Spleen (tissue), 11 donors: ENCODE measurements around the gene SPACA6. TPM values are rescaled to one million over a fixed set of nuclear protein-coding genes. Genes with fewer than 3 reads are reported as not detected.

ENCODE experiments used
- DNase-seq: peaks from one replicate; pipeline ENCODE4 v3.0.0-alpha.2; 2020
- H3K27ac ChIP-seq, 8 donors: fragments of 200-600 bp; sonication (generic) in 7 of 8; 1 replicate in 4 of 8; 2 replicates in 4 of 8; pipeline versions ENCODE4 v1.5.0 to v1.8.0; 2016 to 2021; ENCODE audit warnings: inconsistent platforms in 4 of 8, mild to moderate bottlenecking in 4 of 8, moderate library complexity in 1 of 8
- H3K27me3 ChIP-seq, 7 donors: fragments of 200-600 bp; sonication (generic) in 6 of 7; replicated peaks in 1 of 7; 1 replicate in 4 of 7; 2 replicates in 3 of 7; pipeline versions ENCODE4 v1.5.0 to v1.8.0; 2016 to 2021; ENCODE audit warnings: inconsistent platforms in 3 of 7, mild to moderate bottlenecking in 1 of 7
- H3K36me3 ChIP-seq, 6 donors: fragments of 200-600 bp; sonication (generic) in 5 of 6; 1 replicate in 4 of 6; 2 replicates in 2 of 6; pipeline versions ENCODE4 v1.5.0 to v1.8.0; 2016 to 2021; ENCODE audit warnings: inconsistent platforms in 2 of 6
- H3K4me1 ChIP-seq, 6 donors: fragments of 200-600 bp; sonication (generic) in 5 of 6; 1 replicate in 3 of 6; 2 replicates in 3 of 6; pipeline versions ENCODE4 v1.5.0 to v1.8.0; 2016 to 2021; ENCODE audit warnings: inconsistent platforms in 3 of 6
- H3K4me3 ChIP-seq, 8 donors: fragments of 200-600 bp; sonication (generic) in 7 of 8; 1 replicate in 4 of 8; 2 replicates in 4 of 8; pipeline versions ENCODE4 v1.5.0 to v1.8.0; 2016 to 2021; ENCODE audit warnings: inconsistent platforms in 4 of 8, mild to moderate bottlenecking in 4 of 8, moderate library complexity in 2 of 8
- H3K9me3 ChIP-seq, 8 donors: fragments of 200-600 bp; sonication (generic) in 7 of 8; 1 replicate in 4 of 8; 2 replicates in 4 of 8; pipeline versions ENCODE4 v1.5.0 to v1.8.0; 2016 to 2021; ENCODE audit warnings: inconsistent platforms in 4 of 8
- POLR2A ChIP-seq, 3 donors: fragments of 450-650 bp; IDR thresholded peaks; one replicate each; pipeline ENCODE4 v1.5.1; 2017; ENCODE audit warnings: antibody characterized with exemption in 3 of 3, mild to moderate bottlenecking in 1 of 3
- POLR2AphosphoS5 ChIP-seq, 3 donors: sonication (generic); formaldehyde crosslinking; IDR thresholded peaks; one replicate each; pipeline ENCODE4 v1.5.1; 2017; ENCODE audit warnings: antibody characterized with exemption in 3 of 3
- WGBS, 5 donors: extraction: QIAGEN DNeasy Blood & Tissue Kit in 3 of 5; methylation state at CpG; one replicate each; pipeline versions ENCODE4 v1.1.5 to v1.1.7; 2013 to 2018; 5-methylcytosine and 5-hydroxymethylcytosine counted together
- intact Hi-C: fragments of 100-400 bp; cut with DNase I; formaldehyde crosslinking; loops from one replicate; pipeline ENCODE4 v1.15.0; 2023; ENCODE audit warnings: low total_unique reads
- polyA plus RNA-seq, 3 donors: library from polyadenylated mRNA; stranded (reverse); fragments of 200-250 nt; gene quantifications; one replicate each; pipeline ENCODE4 v1.2.1, GENCODE V29; 2013
- total RNA-seq, 7 donors: library from RNA; depleted of rRNA in 3 of 7; stranded (reverse); fragments of >200 nt in 3 of 7; fragmentation: NEBNext Ultra II Directional in 4 of 7; extraction: Animal tissue kit (Norgen Biotek cat#: 25700) in 4 of 7; gene quantifications; one replicate each; pipeline versions ENCODE4 v1.1.0 to v1.2.1, GENCODE V29; 2016 to 2021
- TF ChIP-seq, protein P1 (sequence below), 11 experiments: fragments of 200-600 bp in 7 of 11; fragments of 450-650 bp in 4 of 11; sonication (generic) in 4 of 11; IDR thresholded peaks in 8 of 11; conservative IDR thresholded peaks in 3 of 11; 1 replicate in 7 of 11; 2 replicates in 4 of 11; pipeline versions ENCODE4 v1.4.0 to v1.8.0; 2016 to 2021; ENCODE audit warnings: antibody characterized with exemption in 11 of 11, inconsistent platforms in 4 of 11, mild to moderate bottlenecking in 1 of 11
- donor health status: healthy with polysubstance abuse.
- donor health status: DM: no; HTN: no; CAD: no; lungs with moderate emphysema.
- donor health status: DM: no; HTN: no; CAD: no.
- donor health status: Bipolar disorder and iron deficiency.
- donor health status: healthy.
- donor health status: DM: no; HTN: no; CAD: no.
- donor health status: DM: yes; HTN: yes; CAD: no.

The SPACA6 gene
- total and polyA plus RNA-seq, 10 donors: 9.6 to 44.2 (median 20.2) TPM

DNA sequence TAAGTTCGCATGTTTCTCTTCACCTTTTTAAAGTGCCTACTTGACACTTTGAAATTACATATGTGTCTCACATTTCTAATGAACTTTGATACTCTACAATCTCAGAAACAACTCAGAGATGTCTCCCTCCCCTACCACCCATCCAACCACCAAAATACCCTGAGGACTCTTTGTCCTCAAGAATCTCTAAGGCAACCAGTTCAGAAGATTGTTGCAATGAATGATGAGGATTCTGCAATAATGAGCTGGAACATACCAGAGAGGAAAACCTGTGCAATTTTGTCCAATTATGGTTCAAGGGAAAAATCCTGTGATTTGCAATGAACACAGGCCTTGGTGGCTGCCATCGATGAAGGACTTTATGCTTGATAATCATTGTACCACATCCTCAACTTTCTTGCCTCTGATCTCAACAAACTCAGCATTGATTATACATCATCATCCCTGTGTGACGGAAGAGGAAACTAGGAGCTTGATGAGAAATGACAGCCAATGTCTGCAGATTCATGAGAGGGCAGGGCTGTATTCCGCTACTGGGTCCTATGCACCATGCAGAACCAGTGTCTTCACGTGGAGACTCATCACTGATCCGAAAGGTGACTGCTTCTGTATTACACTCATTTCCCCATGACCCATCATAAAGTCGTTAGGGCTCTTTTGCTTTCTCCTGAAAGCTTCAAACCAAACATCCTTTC lies 57.4 kb downstream of the SPACA6 start:
- Histone ChIP-seq H3K9me3 (peaks cover 0 to 3% (median 0%) of the 10 kb centered on the region in 8 donors), H3K36me3 (peaks cover 0 to 44% (median 3%) of the 10 kb centered on the region in 6 donors), H3K4me3 (peak overlapping the region in 7 of 8 donors; percentile 15 to 67 (median 34)), H3K27me3 (no peaks in the 10 kb centered on the region), H3K4me1 (peaks cover 0 to 36% (median 0%) of the 10 kb centered on the region in 6 donors), H3K27ac (peak overlapping the region in 7 of 8 donors; percentile 74 to 94 (median 85))
- TF ChIP-seq, protein P1, sequence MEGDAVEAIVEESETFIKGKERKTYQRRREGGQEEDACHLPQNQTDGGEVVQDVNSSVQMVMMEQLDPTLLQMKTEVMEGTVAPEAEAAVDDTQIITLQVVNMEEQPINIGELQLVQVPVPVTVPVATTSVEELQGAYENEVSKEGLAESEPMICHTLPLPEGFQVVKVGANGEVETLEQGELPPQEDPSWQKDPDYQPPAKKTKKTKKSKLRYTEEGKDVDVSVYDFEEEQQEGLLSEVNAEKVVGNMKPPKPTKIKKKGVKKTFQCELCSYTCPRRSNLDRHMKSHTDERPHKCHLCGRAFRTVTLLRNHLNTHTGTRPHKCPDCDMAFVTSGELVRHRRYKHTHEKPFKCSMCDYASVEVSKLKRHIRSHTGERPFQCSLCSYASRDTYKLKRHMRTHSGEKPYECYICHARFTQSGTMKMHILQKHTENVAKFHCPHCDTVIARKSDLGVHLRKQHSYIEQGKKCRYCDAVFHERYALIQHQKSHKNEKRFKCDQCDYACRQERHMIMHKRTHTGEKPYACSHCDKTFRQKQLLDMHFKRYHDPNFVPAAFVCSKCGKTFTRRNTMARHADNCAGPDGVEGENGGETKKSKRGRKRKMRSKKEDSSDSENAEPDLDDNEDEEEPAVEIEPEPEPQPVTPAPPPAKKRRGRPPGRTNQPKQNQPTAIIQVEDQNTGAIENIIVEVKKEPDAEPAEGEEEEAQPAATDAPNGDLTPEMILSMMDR (IDR thresholded peaks at IDR 0.05 in 8 of 11, conservative IDR thresholded peaks at IDR 0.05 in 3 of 11): no peak
- peak in 1 of 3 donors; percentile 64 for TF ChIP-seq POLR2AphosphoS5 (IDR thresholded peaks at IDR 0.05)
- no peak for DNase-seq
- intact Hi-C loops: no loop called here
- WGBS, 5 donors: 66 to 87% (median 72%) methylated on average over 7 of the region's 7 CpGs

DNA sequence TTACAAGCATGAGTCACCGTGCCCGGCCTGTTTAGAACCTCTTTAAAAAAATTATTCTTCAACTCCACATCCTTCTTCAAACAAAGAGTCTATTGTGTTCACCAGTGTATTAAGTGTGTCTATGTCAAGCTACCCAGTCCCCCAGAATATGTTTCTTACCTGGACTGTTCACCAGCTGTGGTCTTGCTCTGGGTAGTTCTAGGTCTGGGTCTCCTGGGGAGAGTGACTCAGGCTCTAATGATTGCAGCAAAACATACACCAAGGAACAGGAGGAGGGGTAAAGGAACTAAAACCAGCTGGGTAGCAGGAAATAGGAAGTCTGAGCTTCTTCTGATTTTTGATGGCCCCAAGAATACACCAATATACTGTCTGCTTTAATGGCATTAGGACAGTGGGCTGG lies 58.5 kb downstream of the SPACA6 start, which contains the start of gene FPR1:
TSS of gene FPR1 (minus strand) at position 224 of the 400 bp plus-strand sequence. CDS start 4,884 bp downstream, outside the sequence.
- TF ChIP-seq POLR2A (IDR thresholded peaks at IDR 0.05) (peak in 1 of 3 donors; percentile 55), POLR2AphosphoS5 (IDR thresholded peaks at IDR 0.05) (peak in 2 of 3 donors; percentile 10 to 89)
- TF ChIP-seq, protein P1 (IDR thresholded peaks at IDR 0.05 in 8 of 11, conservative IDR thresholded peaks at IDR 0.05 in 3 of 11): no peak
- Histone ChIP-seq H3K4me1 (peaks cover 0 to 25% (median 0%) of the 10 kb centered on the region in 6 donors), H3K4me3 (peak within 1 kb of the TSS; percentile 8 to 67 (median 27)), H3K27ac (peak within 1 kb of the TSS; percentile 36 to 94 (median 83)), H3K27me3 (no peaks in the 10 kb centered on the region), H3K9me3 (peaks cover 0 to 3% (median 0%) of the 10 kb centered on the region in 8 donors), H3K36me3 (peaks cover 0 to 32% (median 0%) of the 10 kb centered on the region in 6 donors)
- intact Hi-C loops: no loop called here
- no peak for DNase-seq
- 73 to 92% (median 80%) methylated on average over 2 of the region's 2 CpGs for WGBS, 5 donors

- Histone ChIP-seq H3K4me1 (peaks cover 0 to 22% (median 0%) of the 10 kb centered on the region in 6 donors), H3K4me3 (peak overlapping the region in 1 of 8 donors; percentile 43), H3K27me3 (no peaks in the 10 kb centered on the region), H3K9me3 (peaks cover 0 to 3% (median 0%) of the 10 kb centered on the region in 8 donors), H3K27ac (peak overlapping the region in 7 of 8 donors; percentile 73 to 94 (median 85)), H3K36me3 (peaks cover 0 to 10% (median 0%) of the 10 kb centered on the region in 6 donors)
- DNase-seq: no peak
- intact Hi-C loops: no loop called here
- WGBS, 5 donors: 54 to 82% (median 66%) methylated on average over 6 of the region's 6 CpGs
- TF ChIP-seq, protein P1 (IDR thresholded peaks at IDR 0.05 in 8 of 11, conservative IDR thresholded peaks at IDR 0.05 in 3 of 11): no peak
- peak in 1 of 3 donors; percentile 78 for TF ChIP-seq POLR2AphosphoS5 (IDR thresholded peaks at IDR 0.05)
- no peak for TF ChIP-seq POLR2A (IDR thresholded peaks at IDR 0.05)
Observed at GRCh38 chr19:51754109-51754508, 61.0 kb downstream of the SPACA6 start.

DNA sequence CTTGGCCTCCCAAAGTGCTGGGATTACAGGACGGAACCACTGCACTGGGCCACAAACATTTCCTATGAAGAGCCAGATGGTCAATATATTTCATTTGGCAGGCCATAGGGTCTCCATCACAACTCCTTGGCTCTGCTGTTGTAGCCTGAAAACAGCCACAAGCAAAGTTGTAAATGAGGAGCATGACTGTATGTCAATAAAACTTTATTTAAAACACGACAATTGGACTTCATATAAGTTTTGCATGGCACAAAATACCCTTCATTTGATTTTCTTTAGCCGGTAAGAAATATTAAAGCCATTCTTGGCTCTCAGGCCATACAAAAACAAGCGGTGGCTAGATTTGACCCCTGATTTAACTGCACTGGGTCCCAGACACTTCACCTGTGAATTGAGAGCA lies 61.6 kb downstream of the SPACA6 start:
- peaks cover 0 to 24% (median 0%) of the 10 kb centered on the region in 6 donors for H3K4me1 ChIP-seq
- 82 to 88% (median 84%) methylated on average over 4 of the region's 4 CpGs for WGBS, 5 donors
- intact Hi-C loops: no loop called here
- peaks cover 0 to 4% (median 0%) of the 10 kb centered on the region in 6 donors for H3K36me3 ChIP-seq
- peak overlapping the region in 7 of 8 donors; percentile 73 to 94 (median 85) for H3K27ac ChIP-seq
- TF ChIP-seq POLR2AphosphoS5 (IDR thresholded peaks at IDR 0.05) (no peak), POLR2A (IDR thresholded peaks at IDR 0.05) (no peak)
- TF ChIP-seq, protein P1 (IDR thresholded peaks at IDR 0.05 in 8 of 11, conservative IDR thresholded peaks at IDR 0.05 in 3 of 11): no peak
- DNase-seq: no peak
- H3K9me3 ChIP-seq: peaks cover 0 to 3% (median 0%) of the 10 kb centered on the region in 8 donors
- peak overlapping the region in 1 of 8 donors; percentile 43 for H3K4me3 ChIP-seq
- H3K27me3 ChIP-seq: no peaks in the 10 kb centered on the region
